ENCODE results near the gene SOAT2.

GRCh38 chr12:53063708-53064612 is 39.3 kb upstream of the SOAT2 start:
- TF ChIP-seq CTCF (IDR thresholded peaks at IDR 0.05; ENCODE audit: low read depth, low read length) = no peak
- no peak for TF ChIP-seq POLR2A (IDR thresholded peaks at IDR 0.05; ENCODE audit: extremely low read depth, insufficient read length)
